GM18951 (cell line): ENCODE data around the gene LTB4R.

Experiments used
- POLR2A ChIP-seq: IDR thresholded peaks from 4 replicates; pipeline ENCODE4 v1.6.1; 2011; ENCODE audit warnings: mild to moderate bottlenecking; ENCODE audit not compliant: insufficient read length, insufficient read depth; ENCODE audit errors: extremely low read depth
- in situ Hi-C: fragments of 300-500 bp; cut with MboI; formaldehyde crosslinking; loops from one replicate; pipeline ENCODE4 v1.12.0; 2022; ENCODE audit warnings: low sequenced_read_pairs, mixed read lengths, inconsistent platforms; ENCODE audit not compliant: unreplicated experiment

Gene LTB4R, protein sequence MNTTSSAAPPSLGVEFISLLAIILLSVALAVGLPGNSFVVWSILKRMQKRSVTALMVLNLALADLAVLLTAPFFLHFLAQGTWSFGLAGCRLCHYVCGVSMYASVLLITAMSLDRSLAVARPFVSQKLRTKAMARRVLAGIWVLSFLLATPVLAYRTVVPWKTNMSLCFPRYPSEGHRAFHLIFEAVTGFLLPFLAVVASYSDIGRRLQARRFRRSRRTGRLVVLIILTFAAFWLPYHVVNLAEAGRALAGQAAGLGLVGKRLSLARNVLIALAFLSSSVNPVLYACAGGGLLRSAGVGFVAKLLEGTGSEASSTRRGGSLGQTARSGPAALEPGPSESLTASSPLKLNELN

DNA sequence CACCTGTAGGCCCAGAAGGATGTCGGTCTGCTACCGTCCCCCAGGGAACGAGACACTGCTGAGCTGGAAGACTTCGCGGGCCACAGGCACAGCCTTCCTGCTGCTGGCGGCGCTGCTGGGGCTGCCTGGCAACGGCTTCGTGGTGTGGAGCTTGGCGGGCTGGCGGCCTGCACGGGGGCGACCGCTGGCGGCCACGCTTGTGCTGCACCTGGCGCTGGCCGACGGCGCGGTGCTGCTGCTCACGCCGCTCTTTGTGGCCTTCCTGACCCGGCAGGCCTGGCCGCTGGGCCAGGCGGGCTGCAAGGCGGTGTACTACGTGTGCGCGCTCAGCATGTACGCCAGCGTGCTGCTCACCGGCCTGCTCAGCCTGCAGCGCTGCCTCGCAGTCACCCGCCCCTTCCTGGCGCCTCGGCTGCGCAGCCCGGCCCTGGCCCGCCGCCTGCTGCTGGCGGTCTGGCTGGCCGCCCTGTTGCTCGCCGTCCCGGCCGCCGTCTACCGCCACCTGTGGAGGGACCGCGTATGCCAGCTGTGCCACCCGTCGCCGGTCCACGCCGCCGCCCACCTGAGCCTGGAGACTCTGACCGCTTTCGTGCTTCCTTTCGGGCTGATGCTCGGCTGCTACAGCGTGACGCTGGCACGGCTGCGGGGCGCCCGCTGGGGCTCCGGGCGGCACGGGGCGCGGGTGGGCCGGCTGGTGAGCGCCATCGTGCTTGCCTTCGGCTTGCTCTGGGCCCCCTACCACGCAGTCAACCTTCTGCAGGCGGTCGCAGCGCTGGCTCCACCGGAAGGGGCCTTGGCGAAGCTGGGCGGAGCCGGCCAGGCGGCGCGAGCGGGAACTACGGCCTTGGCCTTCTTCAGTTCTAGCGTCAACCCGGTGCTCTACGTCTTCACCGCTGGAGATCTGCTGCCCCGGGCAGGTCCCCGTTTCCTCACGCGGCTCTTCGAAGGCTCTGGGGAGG is at the start of gene LTB4R:
Gene LTB4R (plus strand): TSS at position 857 of the 959 bp plus-strand sequence. CDS start 4,150 bp downstream, outside the sequence.
- TF ChIP-seq POLR2A = peak; percentile 46
- in situ Hi-C loops = no loop called here

DNA sequence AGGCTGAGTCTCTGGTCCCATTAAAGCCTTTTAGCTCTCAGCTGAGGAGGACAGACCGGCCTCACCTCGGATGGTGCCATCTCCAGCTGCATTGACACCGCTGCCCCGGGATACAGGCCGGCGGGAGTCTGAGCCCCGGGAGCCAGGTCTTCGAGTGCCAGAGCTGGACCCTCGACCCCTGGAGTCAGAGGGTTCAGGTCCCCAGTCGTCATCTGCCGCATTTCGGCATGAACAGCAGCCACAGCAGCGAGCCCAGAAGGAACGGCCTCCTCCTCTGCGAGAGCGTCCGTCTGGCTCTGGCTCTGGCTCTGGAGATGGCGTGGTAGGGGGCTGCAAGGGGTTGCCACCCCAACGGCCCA is 49.4 kb upstream of the LTB4R start:
- no peak for TF ChIP-seq POLR2A
- in situ Hi-C loops = no loop called here

DNA sequence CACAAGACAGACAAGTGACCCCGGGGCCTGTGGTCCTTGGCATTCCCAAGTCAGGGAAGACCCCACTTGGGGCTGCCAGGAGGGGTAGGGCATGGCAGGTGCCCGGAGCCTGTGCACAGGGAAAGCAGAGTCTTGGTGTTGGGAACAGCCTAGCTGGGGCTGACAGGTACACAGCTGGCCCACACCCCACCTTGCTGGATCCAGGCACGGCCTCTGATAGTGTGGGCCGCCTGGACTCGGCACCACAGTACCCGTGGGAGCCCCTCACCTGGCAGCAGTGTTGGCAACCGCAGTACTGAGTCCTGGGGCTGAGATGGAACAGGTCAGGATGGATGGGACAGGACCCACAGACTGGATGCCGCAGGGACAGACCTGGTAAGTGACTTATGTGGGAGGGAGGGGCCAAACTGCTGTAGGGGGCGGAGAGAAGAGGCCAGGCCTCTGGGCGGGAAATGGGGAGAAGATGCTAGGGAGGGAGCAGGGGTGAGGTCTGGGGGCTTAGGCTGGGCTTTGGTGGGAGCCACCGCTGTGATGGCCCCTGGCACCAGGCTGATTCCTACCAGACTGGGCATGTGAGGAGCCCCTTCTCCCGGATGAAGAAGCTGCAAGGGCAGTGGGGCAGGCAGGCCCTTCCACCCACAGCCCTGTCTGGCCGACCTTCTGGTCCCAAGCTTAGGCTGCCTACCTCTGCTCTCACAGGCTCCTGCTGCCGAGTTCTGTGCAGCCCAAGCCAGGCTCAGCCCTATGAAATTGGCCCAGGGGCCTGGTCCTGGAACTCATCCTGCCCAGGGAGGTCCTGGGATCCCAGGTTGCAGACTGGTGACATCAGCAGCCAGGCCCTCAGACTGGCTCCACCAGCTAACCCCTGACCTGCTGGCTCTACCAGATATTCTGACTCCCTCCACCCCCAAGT is 48.2 kb upstream of the LTB4R start, which contains the start of gene TGM1:
Gene TGM1 (minus strand): TSS at position 357 of the 913 bp plus-strand sequence. CDS start 825 bp downstream, outside the sequence.
- in situ Hi-C loops = no loop called here
- no peak for TF ChIP-seq POLR2A

DNA sequence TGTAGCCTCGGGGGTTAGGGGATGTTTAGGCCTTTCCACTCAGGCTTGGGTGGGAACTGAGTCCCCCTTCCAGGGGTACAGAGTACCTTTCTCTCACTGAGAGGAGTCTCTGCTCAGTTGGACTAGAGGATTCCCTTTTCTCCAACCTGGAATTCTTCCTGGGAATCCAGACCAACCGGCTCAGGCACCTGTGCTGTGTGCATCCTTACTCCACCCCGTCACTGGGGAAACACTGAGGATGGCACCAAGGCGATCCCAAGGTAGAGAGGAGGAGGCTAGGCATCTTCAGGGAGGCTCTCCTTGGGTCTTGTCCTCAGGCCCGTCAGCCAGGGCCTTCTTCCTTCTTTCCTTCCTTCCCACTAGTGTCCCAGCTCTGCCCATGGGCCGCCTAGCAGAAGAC is 47.5 kb upstream of the LTB4R start:
- in situ Hi-C loops = no loop called here
- no peak for TF ChIP-seq POLR2A

DNA sequence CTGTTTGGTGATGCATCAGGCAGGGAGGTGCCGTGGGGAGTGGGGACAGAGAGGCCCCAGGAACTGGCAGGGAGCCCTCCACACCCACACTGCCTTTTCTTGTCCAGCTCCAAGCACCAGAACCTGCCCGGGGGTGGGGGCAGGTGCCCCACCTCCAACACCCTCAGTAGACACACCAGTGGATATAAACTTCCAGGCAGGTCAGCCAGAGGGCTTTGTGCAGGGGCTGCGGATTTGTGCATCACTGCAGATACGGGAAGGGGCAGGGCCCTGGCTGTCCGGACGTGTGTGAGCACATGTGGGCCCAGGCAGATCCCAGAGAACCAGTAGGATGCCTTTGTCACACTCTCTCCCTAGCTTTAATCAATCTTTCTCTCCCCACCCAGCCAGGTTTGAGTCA is 47.0 kb upstream of the LTB4R start:
- in situ Hi-C loops = no loop called here

DNA sequence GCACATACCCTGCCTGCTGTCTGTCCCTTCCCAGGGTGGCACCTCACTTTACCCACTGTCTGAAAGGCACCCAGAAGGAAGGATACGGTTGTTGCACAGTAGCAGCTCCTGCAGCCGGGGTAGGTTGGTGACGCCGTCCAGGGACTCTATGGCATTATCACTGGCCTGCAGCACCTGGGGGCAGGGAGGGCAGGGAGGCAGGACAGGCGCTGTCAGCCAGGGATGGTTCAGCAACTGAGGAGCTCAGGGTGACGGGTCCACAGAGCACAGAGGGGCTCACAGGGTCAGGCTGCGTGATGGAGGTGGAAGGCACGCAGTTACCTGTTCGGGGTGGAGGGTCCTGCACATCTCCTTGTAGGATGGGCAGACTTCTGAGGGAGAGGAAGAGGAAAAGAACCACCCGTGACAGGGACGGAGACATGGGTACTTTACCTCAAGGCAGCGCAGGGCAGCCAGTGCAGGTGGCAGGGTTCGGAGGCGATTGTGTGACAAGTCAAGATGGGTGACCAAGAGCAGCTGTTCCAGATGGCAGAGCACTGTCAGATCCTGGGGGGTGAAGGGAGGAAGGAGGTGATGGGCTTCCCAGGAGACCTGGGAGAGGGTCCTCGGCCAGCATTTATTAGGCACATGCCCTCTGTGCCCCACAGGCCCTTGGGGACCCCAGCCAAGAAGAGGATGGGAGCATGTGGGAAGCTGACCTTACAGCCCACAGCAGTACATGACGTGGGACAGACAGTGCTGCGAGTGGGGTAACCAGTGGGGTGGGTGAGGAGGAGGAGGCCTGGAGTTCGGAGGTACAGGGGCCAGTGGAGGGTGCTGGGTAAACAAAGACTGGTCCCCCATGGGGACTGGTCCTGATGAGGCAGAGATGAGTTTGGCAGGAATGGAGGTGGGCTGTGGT is 44.7 kb upstream of the LTB4R start:
- no peak for TF ChIP-seq POLR2A
- in situ Hi-C loops = no loop called here

More for the DNA sequence above, 47.0 kb upstream of the LTB4R start:
- no peak for TF ChIP-seq POLR2A

DNA sequence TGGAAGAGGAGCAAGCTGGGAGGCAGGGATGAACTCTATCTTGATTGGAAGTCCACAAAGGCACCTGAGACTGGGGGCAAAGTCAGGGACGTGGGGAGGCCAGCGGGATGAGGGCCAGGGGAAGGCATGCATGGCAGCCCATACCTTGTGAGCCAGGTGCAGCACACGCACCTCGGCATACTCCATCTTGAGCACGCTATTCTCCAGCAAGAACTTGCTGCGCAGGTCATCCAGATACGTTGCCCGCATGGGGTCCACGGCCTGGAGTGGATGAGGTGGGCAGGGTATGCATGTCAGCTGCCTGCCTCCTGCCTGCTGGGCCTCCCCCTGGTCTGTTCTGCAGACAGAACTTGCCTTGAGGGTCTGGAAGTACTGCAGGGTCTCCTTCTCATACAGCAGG is 43.8 kb upstream of the LTB4R start:
- in situ Hi-C loops = no loop called here
- no peak for TF ChIP-seq POLR2A

DNA sequence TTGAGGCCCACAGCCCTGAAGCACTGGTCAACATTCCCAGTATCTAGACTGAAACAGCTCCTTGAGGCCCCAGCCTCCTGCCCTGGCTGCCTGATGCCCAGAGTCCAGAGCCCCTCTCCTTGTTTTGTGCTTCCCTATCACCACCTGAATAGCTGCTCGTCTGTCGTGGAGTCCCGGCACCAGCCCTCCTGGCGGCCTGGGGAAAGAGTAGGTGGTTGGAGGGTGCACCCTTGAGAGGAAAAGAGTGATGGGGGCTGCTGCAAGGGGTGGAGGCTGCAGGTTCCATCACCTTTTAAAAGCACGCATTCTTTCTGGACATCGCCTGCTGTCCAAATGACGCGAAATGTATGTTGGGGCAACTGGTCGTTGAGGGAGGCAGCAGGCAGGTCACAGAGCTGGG is 43.1 kb upstream of the LTB4R start:
- no peak for TF ChIP-seq POLR2A
- in situ Hi-C loops = no loop called here

DNA sequence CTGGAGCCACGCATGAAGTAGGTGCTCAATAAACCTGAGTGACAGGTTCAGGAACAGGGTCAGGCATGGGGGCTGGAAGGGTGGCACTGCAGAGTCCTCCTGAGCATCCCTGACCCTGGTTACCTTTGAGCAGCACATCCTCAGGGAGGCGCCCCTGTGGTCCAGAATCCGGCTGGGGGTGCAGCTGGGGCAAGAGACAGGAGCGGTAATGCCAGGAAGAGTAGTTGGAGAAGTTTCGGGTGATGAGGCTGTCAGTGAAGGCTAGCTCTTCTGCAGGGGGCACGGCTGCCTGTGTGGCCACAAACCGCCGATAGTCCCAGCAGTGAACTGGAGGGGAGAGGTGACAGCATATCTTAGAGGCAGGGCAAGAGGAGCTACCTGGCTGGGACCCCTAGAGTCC is 41.9 kb upstream of the LTB4R start:
- no peak for TF ChIP-seq POLR2A
- in situ Hi-C loops = no loop called here

DNA sequence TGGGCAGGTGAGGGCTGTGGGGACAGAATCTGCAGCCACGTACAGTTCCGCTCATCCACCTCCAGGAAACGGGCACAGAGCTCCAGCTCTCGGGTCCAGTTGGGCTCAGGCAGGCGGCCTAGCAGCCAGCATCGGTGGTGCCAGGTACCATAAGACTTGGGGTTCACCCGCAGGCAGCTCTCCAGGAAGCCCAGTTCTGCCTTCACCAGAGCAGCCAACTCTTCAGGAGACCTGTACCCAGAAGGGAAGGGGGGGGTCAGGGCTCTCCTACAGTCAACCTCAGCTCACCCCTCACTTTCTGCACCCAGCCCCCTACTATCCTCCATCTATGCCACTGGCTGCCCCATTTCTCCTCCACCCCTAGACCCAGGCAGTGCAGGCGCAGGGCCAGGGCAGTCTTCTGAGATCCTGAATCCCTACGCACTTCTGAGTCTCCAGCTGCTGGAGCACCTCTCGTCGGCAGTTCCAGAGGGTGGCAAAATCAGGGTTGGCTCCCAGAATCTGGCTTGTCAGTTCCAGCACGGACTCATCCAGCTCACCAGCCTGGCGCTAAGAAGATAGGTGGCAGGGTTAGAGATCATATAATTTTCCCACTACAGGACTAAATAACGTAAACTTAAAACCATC is 41.3 kb upstream of the LTB4R start:
- in situ Hi-C loops = no loop called here
- no peak for TF ChIP-seq POLR2A

DNA sequence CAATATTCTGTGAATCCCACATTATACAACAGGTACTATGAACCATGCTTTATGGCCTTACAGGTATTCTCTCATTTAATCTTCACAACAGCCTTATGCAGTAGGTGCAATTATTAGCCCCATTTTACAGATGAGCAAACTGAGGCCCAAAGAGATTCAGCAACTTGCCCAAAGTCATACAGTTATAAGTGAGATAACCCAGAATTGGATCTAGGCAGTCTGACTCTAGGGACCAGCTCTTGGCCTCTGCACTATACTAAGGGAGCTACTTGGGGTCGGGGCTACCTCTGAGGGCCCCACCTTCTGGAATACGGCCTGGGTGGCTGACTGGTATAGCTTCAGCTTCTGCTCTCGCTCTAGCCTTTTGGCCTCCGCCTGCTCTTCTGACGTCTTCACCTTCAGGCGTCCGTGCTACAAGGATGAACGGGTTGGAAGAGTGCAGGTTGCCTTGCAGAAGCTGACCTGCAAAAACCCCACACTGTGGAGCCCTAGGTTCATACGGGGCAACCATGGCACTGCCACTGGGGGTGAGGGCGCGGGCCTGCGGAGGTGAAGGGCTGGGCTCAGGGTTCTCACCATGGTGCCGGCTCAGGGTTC is 40.7 kb upstream of the LTB4R start:
- no peak for TF ChIP-seq POLR2A
- in situ Hi-C loops = no loop called here
